GM18507 (cell line): Measurements from ENCODE around the gene NR1H4.
A peak's percentile ranks its signal among the peaks of the same experiment; 100 is the strongest.

Experiments
- DNase-seq: peaks from one replicate; pipeline ENCODE4 v3.0.0; 2011; ENCODE audit warnings: low read depth; ENCODE audit not compliant: insufficient read length; ENCODE audit errors: extremely low spot score
- FAIRE-seq: peaks from 2 replicates; lab custom pipeline; 2011; peaks lifted over from hg19 to GRCh38; lab: Jason Lieb, UNC

NR1H4 gene

DNA sequence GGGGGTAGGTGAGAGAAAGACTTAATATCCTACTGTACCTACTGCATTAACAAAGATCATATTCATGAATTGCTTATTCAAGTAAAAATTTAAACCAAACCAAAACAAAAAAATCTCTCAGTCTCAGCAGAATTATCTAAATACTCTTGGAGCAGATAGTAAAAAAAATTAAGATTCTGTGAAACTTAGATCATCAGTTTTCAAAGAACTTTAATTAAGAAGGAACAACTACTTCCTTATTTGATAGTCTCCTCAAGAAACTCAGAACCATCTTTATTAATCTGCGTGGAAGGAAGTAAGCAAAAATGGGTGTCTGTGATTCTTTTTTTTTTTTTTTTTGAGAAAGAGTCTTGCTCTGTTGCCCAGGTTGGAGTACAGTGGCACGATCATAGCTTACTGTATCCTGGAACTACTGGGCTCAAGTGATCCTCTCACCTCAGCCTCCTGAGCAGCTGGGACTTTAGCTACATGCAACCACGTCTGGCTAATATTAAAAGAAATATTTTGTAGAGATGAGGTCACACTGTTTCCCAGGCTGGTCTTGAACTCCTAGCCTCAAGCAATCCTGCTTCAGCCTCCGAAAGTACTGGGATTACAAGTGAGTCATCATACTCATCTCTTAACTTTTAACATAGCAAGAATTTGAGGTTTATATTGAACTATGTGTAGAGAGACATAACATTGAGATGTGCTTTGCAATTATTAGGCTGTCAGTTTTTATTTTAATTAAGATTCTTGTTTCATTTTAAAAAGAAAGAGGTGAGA is 137.2 kb downstream of the NR1H4 start:
- peak; percentile 51 for FAIRE-seq

DNA sequence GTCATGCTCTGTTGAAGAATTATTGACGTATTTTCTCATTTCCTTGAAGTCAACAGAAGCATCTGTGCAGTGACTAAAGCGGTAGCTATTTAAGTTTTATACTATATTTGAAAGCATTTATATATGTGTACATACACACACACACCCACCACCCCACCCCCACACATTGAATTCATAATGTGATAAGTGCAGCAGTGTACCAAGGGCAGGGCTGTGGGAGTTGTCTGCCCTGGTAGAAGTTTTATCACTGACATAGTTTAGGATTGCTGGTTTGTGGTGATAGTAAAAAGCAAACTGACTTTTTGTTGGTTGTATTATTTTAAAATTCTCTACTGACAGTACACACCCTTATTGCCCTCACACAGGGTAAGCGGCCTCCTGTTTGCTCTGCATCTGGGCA is 138.9 kb downstream of the NR1H4 start:
- no peak for DNase-seq
- FAIRE-seq = no peak

More for the DNA sequence above, 137.2 kb downstream of the NR1H4 start:
- DNase-seq = no peak
